Aortic smooth muscle cell (primary cell): ENCODE results near the gene MSH5. TPM values are rescaled to one million over a fixed set of nuclear protein-coding genes. Genes with fewer than 3 reads are reported as not detected.

Experiments
- total RNA-seq: library from RNA; depleted of rRNA; stranded (reverse); fragments of >200 nt; gene quantifications from 2 replicates; pipeline ENCODE4 v1.2.3, GENCODE V29; 2014

Gene MSH5
- 5.3 and 5.4 TPM in 2 replicates for total RNA-seq

GRCh38 chr6:31739639-31740396, at the start of gene MSH5:
Gene MSH5, plus strand, starts transcription at chr6:31740005. Its CDS starts 462 bp downstream, at chr6:31740467.

GRCh38 chr6:31702819-31703716, 36.7 kb upstream of the MSH5 start, which contains the start of gene ABHD16A:
Gene ABHD16A, minus strand, starts transcription at chr6:31703324. Its CDS starts 43 bp downstream, at chr6:31703281.

GRCh38 chr6:31706599-31706998, 33.2 kb upstream of the MSH5 start, which contains the start of gene LY6G6F:
Gene LY6G6F, plus strand, starts transcription at chr6:31706866. Its CDS starts 41 bp downstream, at chr6:31706907.

GRCh38 chr6:31715022-31715958, 24.5 kb upstream of the MSH5 start, which contains the start of gene LY6G6D:
Gene LY6G6D, plus strand, starts transcription at chr6:31715348. Its CDS starts 8 bp downstream, at chr6:31715356.

GRCh38 chr6:31721351-31722020, 18.3 kb upstream of the MSH5 start, which contains the start of gene LY6G6C:
Gene LY6G6C, minus strand, starts transcription at chr6:31721746. Its CDS starts 67 bp downstream, at chr6:31721679.

GRCh38 chr6:31723245-31723979, 16.4 kb upstream of the MSH5 start, which contains the start of gene MPIG6B:
Gene MPIG6B, plus strand, starts transcription at chr6:31723373. Its CDS starts 11 bp downstream, at chr6:31723384.

GRCh38 chr6:31728767-31729514, 10.9 kb upstream of the MSH5 start, which contains the start of gene DDAH2:
Gene DDAH2, minus strand, starts transcription at chr6:31729299. Its CDS starts 138 bp downstream, at chr6:31729161.

GRCh38 chr6:31736021-31736767, 3.6 kb upstream of the MSH5 start, which contains the start of gene CLIC1:
Gene CLIC1, minus strand, starts transcription at chr6:31736530. Its CDS starts 230 bp downstream, at chr6:31736300.

GRCh38 chr6:31762356-31762755, 22.6 kb downstream of the MSH5 start, which contains the start of gene SAPCD1:
Gene SAPCD1, plus strand, starts transcription at chr6:31762656. Its CDS starts 399 bp downstream, at chr6:31763055.

GRCh38 chr6:31776989-31777666, 37.3 kb downstream of the MSH5 start, which contains the start of gene VWA7:
Gene VWA7, minus strand, starts transcription at chr6:31777328. Its CDS starts 549 bp downstream, at chr6:31776779.

GRCh38 chr6:31795616-31796298, 56.0 kb downstream of the MSH5 start, which contains the start of gene VARS1:
Gene VARS1, minus strand, starts transcription at chr6:31795752. Its CDS starts 535 bp downstream, at chr6:31795217.

GRCh38 chr6:31806470-31807272, 66.9 kb downstream of the MSH5 start, which contains the start of gene LSM2:
Gene LSM2, minus strand, starts transcription at chr6:31806966. Its CDS starts 209 bp downstream, at chr6:31806757.

